HTR-8/SVneo (cell line): ENCODE measurements around the gene EPHA4.
A peak's percentile ranks its signal among the peaks of the same experiment; 100 is the strongest.

Source experiments
- DNase-seq: peaks from one replicate; pipeline ENCODE4 v3.0.0; 2011; ENCODE audit warnings: low spot score, mixed read lengths; ENCODE audit not compliant: insufficient read length
- FAIRE-seq: peaks from 2 replicates; lab custom pipeline; 2011; peaks lifted over from hg19 to GRCh38; lab: Jason Lieb, UNC

The EPHA4 gene

DNA sequence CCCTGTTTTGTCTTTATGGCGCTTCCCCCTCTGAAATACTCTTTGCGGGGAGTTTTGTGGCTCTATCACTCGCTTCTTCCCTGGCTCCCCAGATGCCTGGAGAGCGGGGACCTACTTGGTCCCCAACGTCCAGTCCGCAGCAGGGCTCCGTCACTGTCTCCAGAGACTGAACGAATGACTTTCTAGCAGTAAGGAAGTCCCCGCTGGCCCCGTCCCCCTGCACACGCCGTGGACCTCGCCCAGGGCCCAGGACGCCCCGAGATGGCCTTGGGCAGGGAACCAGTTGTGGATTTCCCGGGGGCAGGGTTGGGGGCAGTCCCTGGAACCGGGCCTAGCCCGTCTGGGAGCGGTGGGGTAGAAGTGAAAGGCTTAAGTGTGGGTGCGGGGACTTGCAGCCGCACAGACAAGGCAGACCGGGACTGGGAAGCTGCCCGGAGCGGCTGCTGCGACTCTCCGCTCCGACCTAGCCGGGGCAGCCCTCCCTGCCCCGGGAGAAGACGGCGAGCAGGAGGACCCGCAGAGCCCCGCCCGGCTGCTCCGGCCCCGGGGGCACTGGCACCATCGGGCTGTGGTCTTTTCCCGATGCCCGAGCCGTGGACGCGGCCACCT lies 821 bp upstream of the EPHA4 start:
- FAIRE-seq (no peak), DNase-seq (peak; percentile 34)

GRCh38 chr2:221571551-221572218 lies 419 bp downstream of the EPHA4 start:
- DNase-seq (peak; percentile 21), FAIRE-seq (no peak)

- peak; percentile 7 for DNase-seq
- FAIRE-seq, result peak; percentile 89
Measured at GRCh38 chr2:221571025-221571550, 1.0 kb downstream of the EPHA4 start.

DNA sequence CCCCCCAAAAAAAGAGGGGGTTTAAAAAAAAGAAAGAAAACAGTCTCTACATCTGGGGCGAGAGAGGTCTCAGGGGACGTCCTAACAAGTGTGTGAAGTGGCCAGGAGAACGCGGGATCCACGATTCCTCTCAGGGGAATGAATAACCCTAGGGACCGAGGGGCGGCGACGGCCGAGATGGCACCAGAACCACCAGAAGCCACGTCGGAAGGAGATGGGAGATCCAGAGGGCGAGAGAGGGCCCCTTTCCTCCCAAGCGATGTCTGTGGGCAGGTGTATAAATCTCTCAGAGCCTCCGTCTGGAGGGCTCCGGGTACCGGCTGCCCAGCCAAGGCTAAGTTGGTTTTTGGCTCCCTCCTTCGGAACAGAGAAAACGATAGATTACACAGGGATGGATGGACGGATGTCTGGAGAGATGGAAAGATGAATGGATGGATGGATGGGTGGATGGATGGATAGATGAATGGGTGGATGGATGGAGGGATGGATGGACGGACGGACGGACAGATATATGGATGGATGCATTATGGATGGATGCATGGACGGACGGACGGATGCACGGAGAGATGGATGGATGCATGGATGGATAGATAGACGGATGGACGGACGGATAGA lies 1.7 kb downstream of the EPHA4 start:
- FAIRE-seq (no peak), DNase-seq (peak; percentile 20)

- FAIRE-seq (no peak), DNase-seq (no peak)
Measured at GRCh38 chr2:221569871-221570270, 2.2 kb downstream of the EPHA4 start.

- no peak for FAIRE-seq
- DNase-seq, result no peak
Measured at GRCh38 chr2:221569425-221569845, 2.7 kb downstream of the EPHA4 start.

- FAIRE-seq, result no peak
- DNase-seq, result no peak
Measured at GRCh38 chr2:221568299-221568698, 3.8 kb downstream of the EPHA4 start.

GRCh38 chr2:221567809-221568208 lies 4.3 kb downstream of the EPHA4 start:
- DNase-seq (no peak), FAIRE-seq (no peak)

DNA sequence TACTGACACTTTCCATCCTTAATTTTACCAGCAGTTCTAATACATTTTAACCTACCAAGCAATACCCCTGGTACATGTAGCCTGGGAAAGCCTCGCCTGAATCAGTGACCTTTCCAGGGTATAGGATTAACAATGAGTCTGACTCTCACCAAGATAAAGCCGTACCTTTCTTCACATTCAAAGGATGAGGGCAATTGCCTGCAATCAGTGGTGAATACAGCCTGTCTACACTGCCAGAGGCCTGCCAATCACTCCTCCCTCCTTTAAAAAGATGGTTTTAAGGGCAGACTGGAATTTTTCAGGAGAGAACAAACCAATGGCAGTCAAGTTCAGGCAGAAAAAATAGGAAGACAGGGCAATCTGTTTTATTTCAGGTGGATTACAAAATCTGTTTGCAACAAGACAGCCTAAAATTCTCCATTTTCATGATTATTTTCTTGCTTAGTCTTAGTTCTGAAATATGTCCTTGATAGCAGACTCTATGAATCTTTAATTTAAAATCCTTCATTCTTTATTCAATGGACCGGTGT lies 4.8 kb downstream of the EPHA4 start:
- DNase-seq (no peak), FAIRE-seq (no peak)

GRCh38 chr2:221563270-221563985 lies 8.7 kb downstream of the EPHA4 start:
- no peak for FAIRE-seq
- DNase-seq, result no peak

- DNase-seq (no peak), FAIRE-seq (no peak)
Measured at GRCh38 chr2:221562226-221562625, 9.9 kb downstream of the EPHA4 start.

GRCh38 chr2:221561770-221562169 lies 10.3 kb downstream of the EPHA4 start:
- FAIRE-seq (no peak), DNase-seq (no peak)

- FAIRE-seq (no peak), DNase-seq (no peak)
Measured at GRCh38 chr2:221559991-221560390, 12.1 kb downstream of the EPHA4 start.

- FAIRE-seq, result no peak
Measured at GRCh38 chr2:221558107-221558506, 14.0 kb downstream of the EPHA4 start.

DNA sequence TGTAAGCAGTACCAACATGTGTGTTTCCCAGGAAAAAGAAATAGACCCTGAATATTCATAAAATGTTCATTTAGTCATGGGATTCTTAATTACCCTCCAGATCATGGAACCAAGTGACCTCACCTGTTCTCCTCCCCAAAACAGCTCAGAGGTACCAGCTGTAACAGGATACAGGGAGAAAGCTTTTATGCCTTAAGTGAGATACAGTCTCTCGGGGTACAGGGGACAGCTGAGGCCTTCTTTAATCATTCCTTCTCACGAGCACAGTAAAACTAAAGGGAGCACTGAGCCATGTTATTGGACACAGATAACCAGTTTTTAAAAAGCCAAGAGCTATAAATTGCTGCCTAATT lies 16.6 kb downstream of the EPHA4 start:
- FAIRE-seq (no peak), DNase-seq (no peak)

More at GRCh38 chr2:221558107-221558506, 14.0 kb downstream of the EPHA4 start:
- DNase-seq, result no peak

GRCh38 chr2:221554769-221555493 lies 17.2 kb downstream of the EPHA4 start:
- FAIRE-seq (no peak), DNase-seq (no peak)

DNA sequence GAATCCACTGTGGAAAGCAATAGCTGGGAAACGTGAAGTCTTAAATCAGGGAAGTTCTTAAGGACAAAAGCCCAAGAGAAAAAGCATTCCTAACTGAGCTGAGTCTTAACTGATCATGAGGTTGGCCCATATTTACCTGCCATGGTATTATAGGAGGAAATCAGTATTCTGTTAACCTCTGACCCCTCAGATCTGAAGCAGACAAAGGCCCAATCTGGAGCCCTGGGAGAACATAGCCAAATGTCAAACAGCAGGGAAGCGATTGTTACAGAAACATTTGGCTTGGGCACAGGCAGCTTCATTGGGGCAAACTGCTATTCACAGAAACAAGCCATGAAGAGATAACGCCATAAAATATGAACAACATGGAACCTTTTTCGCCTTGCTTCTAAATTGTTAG lies 18.8 kb downstream of the EPHA4 start:
- FAIRE-seq (no peak), DNase-seq (no peak)

DNA sequence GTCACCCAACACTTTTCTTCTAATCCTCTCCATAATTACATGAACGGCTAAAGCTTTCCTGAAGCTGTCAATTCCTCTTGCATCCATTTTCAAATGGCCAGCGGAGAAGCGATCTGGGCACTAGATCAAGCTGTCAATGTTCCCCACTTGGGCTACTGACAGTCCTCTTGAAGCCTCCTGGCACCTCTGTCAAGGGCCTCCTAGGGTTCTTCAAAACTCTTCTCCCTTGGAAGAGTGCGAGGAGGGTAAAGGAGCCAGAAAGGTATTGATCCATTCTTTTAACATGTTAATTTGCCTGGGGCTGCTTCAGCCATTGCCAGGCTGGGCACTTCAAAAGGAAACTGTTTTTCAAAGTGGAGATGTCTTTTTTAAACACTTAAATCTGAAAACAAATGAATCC lies 19.8 kb downstream of the EPHA4 start:
- FAIRE-seq, result no peak
- no peak for DNase-seq

GRCh38 chr2:221551864-221552263 lies 20.2 kb downstream of the EPHA4 start:
- DNase-seq (no peak), FAIRE-seq (no peak)

GRCh38 chr2:221549143-221549542 lies 23.0 kb downstream of the EPHA4 start:
- no peak for DNase-seq
- FAIRE-seq, result no peak
